Gastroesophageal sphincter (tissue), 3 donors: ENCODE data around the gene ZNF133.

Source experiments
- POLR2A ChIP-seq, 2 donors: fragments of 450-650 bp; IDR thresholded peaks; one replicate each; pipeline ENCODE4 v1.6.1; 2017; ENCODE audit warnings: antibody characterized with exemption in 2 of 2, mild to moderate bottlenecking in 2 of 2, moderate library complexity in 1 of 2
- POLR2AphosphoS5 ChIP-seq: sonication (generic); formaldehyde crosslinking; IDR thresholded peaks from one replicate; pipeline ENCODE4 v1.6.1; 2017; ENCODE audit warnings: antibody characterized with exemption
- TF ChIP-seq, protein P1 (sequence below), 4 experiments: fragments of 200-600 bp in 2 of 4; fragments of 450-650 bp in 2 of 4; sonication (generic) in 1 of 4; IDR thresholded peaks; one replicate each; pipeline ENCODE4 v1.5.1; 2017 to 2019; ENCODE audit warnings: antibody characterized with exemption in 4 of 4, mild to moderate bottlenecking in 2 of 4, moderate library complexity in 2 of 4

DNA sequence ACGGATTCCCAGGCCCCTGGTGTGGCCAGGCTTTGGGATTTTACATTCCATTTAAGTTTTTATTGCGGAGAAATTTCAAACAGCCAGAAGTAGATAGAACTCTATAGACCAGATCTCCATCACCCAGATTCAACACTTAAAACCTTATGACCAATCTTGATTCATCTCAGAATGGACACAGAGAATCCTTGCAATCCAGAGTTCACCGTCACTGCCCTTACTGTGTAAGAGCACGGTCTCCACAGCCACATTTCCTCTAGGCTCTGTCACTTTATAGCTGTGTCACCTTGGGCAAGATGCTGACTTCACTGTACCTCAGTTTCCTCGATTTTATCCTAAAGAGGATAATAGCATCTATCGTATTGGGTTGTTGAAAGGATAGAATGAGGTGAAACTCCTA lies 979 bp downstream of the ZNF133 start:
- TF ChIP-seq, protein P1, sequence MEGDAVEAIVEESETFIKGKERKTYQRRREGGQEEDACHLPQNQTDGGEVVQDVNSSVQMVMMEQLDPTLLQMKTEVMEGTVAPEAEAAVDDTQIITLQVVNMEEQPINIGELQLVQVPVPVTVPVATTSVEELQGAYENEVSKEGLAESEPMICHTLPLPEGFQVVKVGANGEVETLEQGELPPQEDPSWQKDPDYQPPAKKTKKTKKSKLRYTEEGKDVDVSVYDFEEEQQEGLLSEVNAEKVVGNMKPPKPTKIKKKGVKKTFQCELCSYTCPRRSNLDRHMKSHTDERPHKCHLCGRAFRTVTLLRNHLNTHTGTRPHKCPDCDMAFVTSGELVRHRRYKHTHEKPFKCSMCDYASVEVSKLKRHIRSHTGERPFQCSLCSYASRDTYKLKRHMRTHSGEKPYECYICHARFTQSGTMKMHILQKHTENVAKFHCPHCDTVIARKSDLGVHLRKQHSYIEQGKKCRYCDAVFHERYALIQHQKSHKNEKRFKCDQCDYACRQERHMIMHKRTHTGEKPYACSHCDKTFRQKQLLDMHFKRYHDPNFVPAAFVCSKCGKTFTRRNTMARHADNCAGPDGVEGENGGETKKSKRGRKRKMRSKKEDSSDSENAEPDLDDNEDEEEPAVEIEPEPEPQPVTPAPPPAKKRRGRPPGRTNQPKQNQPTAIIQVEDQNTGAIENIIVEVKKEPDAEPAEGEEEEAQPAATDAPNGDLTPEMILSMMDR (IDR thresholded peaks at IDR 0.05) = no peak
- TF ChIP-seq POLR2AphosphoS5 (no peak), POLR2A (IDR thresholded peaks at IDR 0.05) (no peak)
